ENCODE results near the gene LASP1.

Gene LASP1

GRCh38 chr17:38889745-38890409 lies 20.0 kb downstream of the LASP1 start:
- DNase-seq = no peak

GRCh38 chr17:38890410-38890746 lies 20.5 kb downstream of the LASP1 start:
- no peak for DNase-seq

- no peak for DNase-seq
Measured at GRCh38 chr17:38891441-38891840, 21.6 kb downstream of the LASP1 start.

GRCh38 chr17:38892083-38892482 lies 22.2 kb downstream of the LASP1 start:
- no peak for DNase-seq

- no peak for DNase-seq
Measured at GRCh38 chr17:38892620-38893019, 22.8 kb downstream of the LASP1 start.

- no peak for DNase-seq
Measured at GRCh38 chr17:38893113-38893512, 23.3 kb downstream of the LASP1 start.

- peak; percentile 52 to 68 for DNase-seq
Measured at GRCh38 chr17:38893607-38894006, 23.7 kb downstream of the LASP1 start.

GRCh38 chr17:38894276-38894675 lies 24.4 kb downstream of the LASP1 start:
- no peak for DNase-seq

GRCh38 chr17:38896346-38896954 lies 26.6 kb downstream of the LASP1 start:
- DNase-seq = no peak

GRCh38 chr17:38897176-38897575 lies 27.3 kb downstream of the LASP1 start:
- no peak for DNase-seq

GRCh38 chr17:38897671-38898290 lies 27.9 kb downstream of the LASP1 start:
- DNase-seq = no peak

- no peak for DNase-seq
Measured at GRCh38 chr17:38898291-38898679, 28.4 kb downstream of the LASP1 start.

GRCh38 chr17:38898812-38899348 lies 29.0 kb downstream of the LASP1 start:
- DNase-seq = peak; percentile 92 to 93

- no peak for DNase-seq
Measured at GRCh38 chr17:38899421-38899820, 29.6 kb downstream of the LASP1 start.

- DNase-seq = peak; percentile 98 to 99
Measured at GRCh38 chr17:38900978-38901656, 31.3 kb downstream of the LASP1 start.

- DNase-seq = no peak
Measured at GRCh38 chr17:38903404-38903803, 33.5 kb downstream of the LASP1 start.

GRCh38 chr17:38904892-38905291 lies 35.0 kb downstream of the LASP1 start:
- no peak for DNase-seq

GRCh38 chr17:38905375-38905774 lies 35.5 kb downstream of the LASP1 start:
- no peak for DNase-seq

- no peak for DNase-seq
Measured at GRCh38 chr17:38906460-38907228, 36.8 kb downstream of the LASP1 start.

- no peak for DNase-seq
Measured at GRCh38 chr17:38907930-38908675, 38.2 kb downstream of the LASP1 start.

- no peak for DNase-seq
Measured at GRCh38 chr17:38908676-38909181, 38.9 kb downstream of the LASP1 start.

GRCh38 chr17:38910325-38910724 lies 40.5 kb downstream of the LASP1 start:
- DNase-seq = no peak
